ENCODE measurements around the gene ZCCHC24.
"Not testable (repeated sequence)": the region's sequence is repeated elsewhere in the genome, so short reads cannot be mapped to it uniquely, and the experiment has no call there.

ZCCHC24 gene

GRCh38 chr10:79472449-79472848 is 27.0 kb upstream of the ZCCHC24 start:
- no peak for DNase-seq

DNA sequence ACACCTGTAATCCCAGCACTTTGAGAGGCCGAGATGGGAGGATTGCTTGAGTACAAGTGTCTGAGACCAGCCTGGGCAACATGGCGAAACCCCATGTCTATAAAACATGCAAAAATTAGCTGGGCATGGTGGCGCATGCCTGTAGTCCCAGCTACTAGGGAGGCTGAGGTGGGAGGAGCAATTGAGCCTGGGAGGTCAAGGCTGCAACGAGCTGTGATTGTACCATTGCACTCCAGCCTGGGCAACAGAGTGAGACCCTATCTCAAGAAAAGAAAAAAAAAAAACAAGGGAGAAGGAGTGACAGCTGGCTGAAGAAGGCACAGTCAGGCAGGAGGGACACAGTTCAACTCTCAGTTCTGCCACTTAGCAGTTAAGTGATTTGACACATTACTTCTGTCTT is 26.4 kb upstream of the ZCCHC24 start:
- no peak for DNase-seq

DNA sequence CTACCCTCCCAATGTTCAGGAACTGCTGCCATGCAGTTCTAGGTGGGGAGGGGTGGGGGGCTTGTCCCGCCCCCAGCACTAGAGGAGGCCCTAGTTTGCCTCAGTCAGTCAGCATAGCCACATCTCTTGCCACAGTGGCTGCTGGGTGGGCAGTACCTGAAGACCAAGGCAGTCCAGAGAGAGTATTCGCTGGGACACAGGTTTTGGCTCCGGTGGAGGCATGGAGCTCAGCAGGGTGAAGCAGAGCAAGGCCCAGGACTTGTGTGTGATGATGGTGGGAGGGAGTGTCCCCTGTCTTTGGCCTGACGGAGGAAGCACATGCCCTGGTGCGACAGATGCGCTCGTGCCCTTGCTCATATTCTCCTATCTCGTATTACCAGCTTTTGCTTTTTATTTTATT is 24.7 kb upstream of the ZCCHC24 start:
- DNase-seq, result no peak

- DNase-seq, result no peak
These were observed 23.6 kb upstream of the ZCCHC24 start for GRCh38 chr10:79468841-79469585.

GRCh38 chr10:79468015-79468560 is 22.7 kb upstream of the ZCCHC24 start:
- no peak for DNase-seq

- no peak for DNase-seq
These were observed 19.9 kb upstream of the ZCCHC24 start for GRCh38 chr10:79465341-79465740.

DNA sequence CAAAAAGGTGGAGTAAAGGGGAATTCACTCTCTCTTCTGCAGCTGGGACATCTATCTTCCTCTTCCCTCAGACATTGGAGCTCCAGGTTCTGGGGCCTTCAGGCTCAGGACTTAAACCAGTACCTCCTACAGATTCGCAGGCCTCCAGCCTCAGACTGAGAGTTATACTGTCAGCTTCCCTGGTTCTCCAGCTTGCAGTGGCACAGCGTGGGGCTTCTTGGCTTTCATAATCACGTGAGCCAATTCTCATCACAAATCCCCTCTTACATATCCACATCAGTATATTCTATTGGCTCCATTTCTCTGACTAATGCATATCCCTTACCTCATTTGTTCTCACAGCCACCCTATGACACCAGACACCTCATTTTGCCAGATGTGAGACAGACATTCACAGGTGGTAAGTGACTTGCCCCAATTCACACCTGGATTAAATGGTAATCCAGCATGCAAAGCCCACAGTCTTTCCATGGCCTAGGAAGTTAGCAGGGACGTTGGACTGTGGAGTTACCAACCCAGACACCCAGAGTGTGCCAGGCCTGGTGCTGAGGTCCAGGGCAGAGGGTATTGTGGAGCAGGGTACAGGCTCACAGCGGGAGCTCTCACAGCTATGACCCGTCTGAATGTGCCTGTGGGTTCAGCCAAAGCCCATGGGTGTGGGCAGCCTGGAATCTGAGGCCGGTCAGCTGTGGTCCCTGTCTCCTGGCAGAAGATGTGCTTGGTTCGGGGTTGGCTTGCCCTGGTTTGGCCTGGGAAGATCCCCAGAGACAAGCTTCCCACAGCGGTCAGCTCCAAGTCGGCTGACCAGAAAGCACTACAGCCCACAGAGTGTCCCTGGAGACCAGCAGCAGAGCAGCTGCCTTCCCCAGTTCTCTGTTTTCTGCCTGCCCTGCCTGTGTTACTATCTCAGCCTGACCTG is 18.4 kb upstream of the ZCCHC24 start:
- DNase-seq, result no peak

DNA sequence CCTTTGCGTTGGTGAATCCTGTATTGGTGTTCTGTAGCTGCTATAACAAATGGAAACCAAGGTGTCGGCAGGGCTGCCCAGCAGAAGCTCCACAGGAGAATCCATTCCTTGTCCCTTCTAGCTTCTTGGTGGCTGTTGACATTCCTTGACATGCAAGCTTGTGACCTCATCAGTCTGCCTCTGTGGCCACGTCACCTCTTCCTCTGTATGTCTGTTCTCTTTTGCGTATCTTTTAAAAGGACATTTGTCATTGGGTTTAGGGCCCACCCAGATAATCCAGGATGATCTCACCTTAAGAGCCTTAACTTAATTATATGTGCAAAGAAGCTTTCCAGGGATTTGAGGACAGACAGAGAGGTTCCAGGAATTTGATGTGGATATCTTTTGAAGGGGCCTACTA is 15.3 kb upstream of the ZCCHC24 start:
- DNase-seq, result no peak

DNA sequence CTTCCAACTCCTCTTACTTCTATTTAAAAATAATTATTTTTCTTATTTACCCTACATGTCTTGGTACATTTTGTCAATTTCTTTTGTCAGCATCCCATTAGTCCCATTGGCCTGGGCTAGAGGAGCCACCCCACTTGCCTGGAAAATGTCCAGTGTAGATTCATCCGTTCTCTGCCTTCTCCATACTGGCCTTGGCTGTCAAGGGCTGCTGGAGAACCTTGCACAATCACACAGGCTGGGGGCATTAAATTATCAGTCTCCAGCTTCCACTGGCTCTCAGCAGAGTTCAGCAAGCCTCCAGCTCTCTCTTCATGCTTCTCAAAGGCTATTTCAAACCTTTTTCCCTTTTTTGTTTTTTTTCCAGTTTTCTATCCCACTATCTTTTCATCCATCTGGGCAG is 13.8 kb upstream of the ZCCHC24 start:
- no peak for DNase-seq

GRCh38 chr10:79458483-79458882 is 13.1 kb upstream of the ZCCHC24 start:
- no peak for DNase-seq

GRCh38 chr10:79457256-79457785 is 11.9 kb upstream of the ZCCHC24 start:
- DNase-seq, result no peak

GRCh38 chr10:79454259-79454658 is 8.8 kb upstream of the ZCCHC24 start:
- DNase-seq, result no peak

DNA sequence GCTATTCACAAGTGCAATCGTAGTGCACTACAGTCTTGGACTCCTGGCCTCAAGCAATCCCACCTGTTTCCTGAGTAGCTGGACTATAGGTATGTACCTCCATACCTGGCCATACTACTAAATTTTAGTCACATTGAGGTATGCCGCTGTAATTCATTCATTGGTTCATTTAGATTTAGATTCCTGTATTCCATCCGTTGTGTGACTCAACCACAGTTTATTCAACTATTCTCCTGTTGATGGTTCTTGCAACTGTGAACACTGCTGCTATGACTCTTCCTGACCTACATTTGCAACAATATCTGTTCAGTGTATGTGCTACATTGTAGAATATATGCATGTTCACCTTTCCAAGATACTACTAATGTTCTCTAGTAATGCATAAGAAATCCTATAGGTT is 8.0 kb upstream of the ZCCHC24 start:
- DNase-seq, result no peak

DNA sequence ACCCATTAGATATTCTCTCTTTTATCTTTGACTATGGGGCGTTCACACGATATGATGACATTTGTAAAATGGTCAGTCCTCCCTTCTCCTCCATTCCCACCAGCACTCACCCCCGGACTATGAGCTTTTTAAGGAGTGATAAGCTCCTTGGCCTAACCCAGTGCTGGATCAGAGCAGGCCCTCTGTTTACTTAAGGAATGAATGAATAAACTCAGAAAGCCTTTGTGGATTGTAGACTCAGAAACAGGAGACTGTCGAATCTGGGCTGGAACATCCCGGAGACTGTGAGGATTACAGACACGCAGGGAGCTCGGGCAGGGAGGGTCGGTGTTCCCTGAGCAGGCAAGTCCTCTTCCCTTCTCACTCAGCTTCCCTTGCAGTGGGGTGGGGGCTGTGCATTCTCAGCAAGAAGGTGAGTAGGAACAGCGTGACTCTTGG is 6.8 kb upstream of the ZCCHC24 start:
- no peak for DNase-seq

DNA sequence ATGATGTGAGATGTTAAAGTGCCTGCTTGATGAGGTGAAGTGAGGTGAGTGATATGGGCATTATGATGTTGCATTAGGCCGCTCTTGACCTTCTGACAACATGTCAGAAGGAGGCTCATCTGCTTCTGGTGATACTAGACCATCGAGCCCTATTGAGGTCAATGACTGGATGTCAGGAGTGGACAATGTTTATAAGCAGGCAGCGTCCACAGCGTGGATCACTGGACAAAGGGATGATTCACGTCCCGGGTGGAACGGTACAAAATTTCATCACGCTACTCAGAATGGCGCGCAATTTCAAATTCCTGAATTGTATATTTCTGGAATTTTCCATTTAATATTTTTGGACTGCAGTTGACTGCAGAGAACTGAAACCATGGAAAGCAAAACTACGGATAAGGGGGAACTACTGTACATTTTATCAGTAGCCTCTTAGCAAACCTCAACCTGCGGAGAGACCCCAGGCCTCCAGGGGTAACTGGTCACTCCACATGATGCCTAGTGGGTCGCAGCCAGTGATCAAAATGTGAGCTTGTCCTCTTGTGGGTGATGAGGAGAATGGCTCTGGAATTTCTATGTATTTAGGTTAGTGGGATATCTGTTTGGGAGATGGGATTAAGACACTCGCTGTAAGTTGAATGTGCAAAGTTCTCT is 5.7 kb upstream of the ZCCHC24 start:
- DNase-seq, result no peak

- DNase-seq, result no peak
These were observed 4.0 kb upstream of the ZCCHC24 start for GRCh38 chr10:79449181-79450146.

GRCh38 chr10:79448732-79449049 is 3.3 kb upstream of the ZCCHC24 start:
- no peak for DNase-seq

- no peak for DNase-seq
These were observed 2.7 kb upstream of the ZCCHC24 start for GRCh38 chr10:79447911-79448731.

- not testable (repeated sequence) for DNase-seq
These were observed 1.8 kb upstream of the ZCCHC24 start for GRCh38 chr10:79447249-79447648.

DNA sequence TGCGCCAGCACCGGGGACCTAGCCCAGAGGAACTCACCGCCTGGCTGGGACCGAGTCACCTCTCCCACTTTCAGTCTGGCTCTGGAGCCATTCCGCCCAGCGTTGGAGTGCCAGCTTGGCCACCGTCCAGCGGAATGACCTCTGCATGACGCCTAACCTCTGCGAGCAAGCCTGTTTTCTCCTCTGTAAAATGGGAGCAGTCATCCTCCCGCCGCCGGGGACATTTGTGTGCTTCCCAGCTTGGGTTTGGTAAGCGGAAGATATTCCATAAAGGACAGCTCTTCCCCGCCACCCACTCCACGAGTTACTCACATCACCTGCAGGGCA is 1.3 kb upstream of the ZCCHC24 start:
- no peak for DNase-seq
